Eye (tissue), 1 donor: ENCODE data around the gene TRIM3.
A peak's percentile ranks its signal among the peaks of the same experiment; 100 is the strongest.

Source experiments
- DNase-seq: peaks from one replicate; pipeline ENCODE4 v3.0.0-alpha.2; 2015

The TRIM3 gene

GRCh38 chr11:6433998-6434660, 39.6 kb downstream of the TRIM3 start:
- DNase-seq, result no peak

- no peak for DNase-seq
Observed at GRCh38 chr11:6431861-6432260, 41.9 kb downstream of the TRIM3 start.

- no peak for DNase-seq
Observed at GRCh38 chr11:6427516-6427915, 46.2 kb downstream of the TRIM3 start.

- DNase-seq, result no peak
Observed at GRCh38 chr11:6420677-6421076, 53.1 kb downstream of the TRIM3 start.

GRCh38 chr11:6419009-6419631, 54.6 kb downstream of the TRIM3 start, which contains the start of gene APBB1:
TSS of gene APBB1 (minus strand) at chr11:6419094. CDS start at chr11:6411347, 7,747 bp downstream.
- peak; percentile 94 for DNase-seq

DNA sequence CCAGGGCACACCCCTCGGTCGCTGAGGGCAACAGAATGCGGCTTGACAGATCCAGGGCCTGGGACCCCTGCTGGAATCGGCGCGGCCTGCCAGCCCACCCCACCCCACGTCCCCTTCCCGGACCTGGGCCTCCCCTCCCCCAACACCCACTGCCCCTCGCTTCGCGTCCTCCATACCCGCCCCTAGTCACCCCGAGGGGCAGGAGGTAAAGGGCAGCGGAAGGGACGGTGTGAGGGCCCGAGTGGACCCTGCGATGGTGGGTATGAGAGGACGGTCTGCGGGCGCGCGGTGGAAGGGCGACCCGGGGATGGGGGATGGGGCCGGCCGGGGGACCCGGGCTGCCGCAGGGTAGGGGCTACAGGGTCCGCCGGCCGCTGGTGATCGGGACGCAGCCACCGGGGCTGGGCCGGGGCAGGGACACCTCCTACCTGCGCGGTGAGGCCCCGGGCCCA, 55.2 kb downstream of the TRIM3 start:
- DNase-seq, result no peak

DNA sequence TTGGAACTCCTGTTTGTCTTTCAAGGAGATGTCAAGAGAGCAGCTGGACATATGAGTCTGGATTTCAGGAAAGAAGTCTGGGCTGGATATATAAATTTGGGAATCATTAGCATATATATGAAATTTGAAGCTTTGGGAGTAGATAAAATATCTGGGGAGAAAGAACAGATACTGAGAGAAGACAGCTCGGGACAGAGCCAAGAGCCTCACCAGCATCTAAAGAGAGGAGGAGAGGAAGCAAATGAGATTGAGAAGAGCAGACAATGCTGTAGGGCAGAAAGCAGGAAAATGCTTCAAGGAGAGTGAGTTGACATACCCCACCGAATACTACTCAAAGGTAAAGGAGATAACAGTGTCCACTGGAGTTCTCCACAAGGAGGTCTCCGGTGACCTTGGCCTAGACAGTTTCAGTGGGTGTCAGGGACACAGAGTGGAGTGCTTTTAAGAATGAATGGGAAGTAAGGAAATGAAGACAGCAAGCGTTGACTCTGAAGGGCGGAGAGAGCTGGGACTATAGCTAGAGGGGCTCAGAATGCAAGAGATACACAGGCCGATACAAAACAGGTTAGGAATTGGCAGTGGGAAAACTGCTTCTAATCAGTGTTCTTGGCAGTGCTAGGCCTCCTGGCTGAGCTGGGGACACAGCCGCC, 55.7 kb downstream of the TRIM3 start:
- no peak for DNase-seq

DNA sequence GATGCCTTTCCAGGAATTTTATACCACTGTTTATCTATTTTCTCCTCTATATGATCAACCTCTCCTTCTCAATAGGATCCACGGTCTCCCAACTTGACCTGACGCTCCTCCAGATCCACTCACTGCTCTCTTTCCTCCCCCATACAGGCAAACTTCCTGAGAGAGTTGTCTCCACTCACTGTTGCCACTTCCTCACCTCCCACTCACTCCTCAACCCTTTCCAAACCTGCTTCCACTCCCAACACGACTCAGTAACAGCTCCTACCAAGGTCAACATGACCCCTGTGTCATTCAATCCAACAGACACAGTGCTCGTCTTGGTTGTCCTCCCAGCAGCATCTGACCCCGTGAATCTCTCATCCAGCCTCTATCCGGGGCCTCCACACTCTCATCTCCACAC, 57.9 kb downstream of the TRIM3 start:
- DNase-seq, result no peak

- DNase-seq, result no peak
Observed at GRCh38 chr11:6414874-6415328, 58.8 kb downstream of the TRIM3 start.

DNA sequence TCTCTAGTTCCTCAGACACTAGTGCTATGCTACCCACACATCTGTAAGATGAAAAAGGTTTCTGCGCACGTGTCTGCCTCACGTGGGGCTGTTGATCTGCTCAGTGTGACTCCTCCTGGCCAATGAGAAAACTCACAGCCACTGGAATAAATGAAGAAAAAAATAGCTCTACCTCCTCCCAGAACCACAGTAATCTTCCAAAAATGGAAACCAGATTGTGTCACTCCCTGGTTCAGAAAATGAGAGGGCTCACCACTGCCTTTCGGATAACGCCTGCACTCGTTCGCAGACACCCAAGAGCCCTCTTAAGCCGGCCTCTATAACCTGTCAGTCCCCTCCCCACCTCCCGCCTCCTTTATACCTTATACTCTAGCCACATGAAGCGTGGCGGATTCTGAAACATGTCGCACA, 59.9 kb downstream of the TRIM3 start:
- DNase-seq, result no peak

DNA sequence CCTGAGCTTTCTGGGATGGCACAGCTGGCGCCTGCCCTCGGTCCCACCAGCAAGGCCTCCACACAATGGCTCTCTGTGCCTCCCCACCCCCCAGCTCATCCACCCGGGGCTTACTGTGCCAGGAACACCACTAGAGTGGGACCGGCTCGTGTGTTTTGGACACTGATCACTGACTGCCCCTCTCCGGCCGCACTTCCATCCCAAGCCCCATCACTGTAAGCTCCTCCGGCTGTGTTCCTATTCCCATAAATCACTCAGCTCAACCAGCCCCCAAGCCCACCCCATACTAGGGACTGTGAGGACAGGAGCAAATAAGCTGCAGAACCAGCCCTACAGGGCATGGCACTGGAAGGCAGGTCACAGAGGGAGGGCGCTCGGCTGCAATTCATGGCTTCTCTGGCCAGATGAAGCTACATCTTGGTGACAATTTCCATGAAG, 62.1 kb downstream of the TRIM3 start:
- no peak for DNase-seq

DNA sequence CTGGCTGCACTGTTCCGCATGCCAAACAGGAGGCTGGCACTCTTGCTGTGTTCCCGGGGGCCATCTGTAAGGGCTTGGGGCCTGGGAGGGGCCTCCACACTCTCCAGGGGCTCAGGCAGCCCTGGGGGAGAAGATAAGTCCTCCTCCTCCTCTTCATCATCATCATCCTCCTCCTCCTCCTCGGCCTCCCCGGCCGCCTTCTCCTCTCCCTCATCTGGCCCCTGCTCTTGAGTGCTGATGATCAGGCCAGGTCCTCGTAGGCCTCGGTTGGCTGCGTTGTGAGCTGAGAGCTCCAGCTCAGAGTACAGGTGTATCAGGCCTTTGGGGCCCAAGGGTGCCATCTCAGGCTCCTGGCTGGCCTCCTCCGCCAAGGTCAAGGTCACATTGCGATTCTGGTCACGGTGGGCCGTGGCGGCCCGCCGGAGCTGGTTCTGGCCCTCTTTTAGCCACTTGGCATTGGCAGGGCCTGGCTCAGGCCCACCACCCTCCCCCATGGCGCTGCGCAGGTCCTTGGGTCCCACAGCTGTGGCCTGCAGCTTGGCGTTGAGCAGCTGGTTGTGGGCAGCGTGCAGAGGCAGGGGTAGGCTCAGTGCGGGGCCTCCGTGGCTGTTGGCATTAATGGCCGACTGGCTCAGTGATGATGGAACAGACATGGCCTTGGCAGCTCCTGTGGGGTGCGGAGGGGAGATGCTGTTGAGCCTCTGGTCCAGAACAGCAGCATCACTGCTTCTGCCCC, 62.9 kb downstream of the TRIM3 start:
- no peak for DNase-seq

- no peak for DNase-seq
Observed at GRCh38 chr11:6406370-6406769, 67.4 kb downstream of the TRIM3 start.

- no peak for DNase-seq
Observed at GRCh38 chr11:6405846-6406245, 67.9 kb downstream of the TRIM3 start.

DNA sequence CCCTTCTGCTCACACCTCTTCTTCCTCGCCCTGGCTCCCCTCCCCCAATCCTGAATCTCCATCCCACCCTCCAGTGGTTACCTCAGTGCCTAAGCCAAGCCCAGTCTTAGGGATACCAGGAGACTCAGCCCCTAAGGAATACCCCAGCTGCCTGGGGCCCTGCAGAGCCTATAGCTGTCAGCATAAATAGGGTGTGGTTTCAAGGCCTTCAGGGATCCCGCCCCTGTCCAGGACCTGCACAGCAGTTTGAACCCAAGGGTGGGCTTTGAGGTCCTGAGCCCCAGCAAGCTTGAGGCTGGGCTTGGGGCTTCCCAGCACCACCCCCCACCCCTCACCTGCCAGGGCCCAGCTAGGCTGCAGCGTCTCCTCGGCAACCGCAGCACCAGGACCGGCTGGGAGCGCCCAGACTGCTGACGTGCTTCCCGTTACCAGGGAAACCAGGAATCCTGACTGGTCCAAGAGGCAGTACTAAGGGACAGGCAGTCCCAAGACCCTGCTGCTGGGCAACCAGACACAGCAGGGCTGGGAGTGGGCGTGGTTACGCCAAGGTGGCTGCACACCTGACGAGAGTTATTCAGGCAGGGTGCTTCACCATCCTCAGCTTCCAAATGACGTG, 68.6 kb downstream of the TRIM3 start:
- DNase-seq, result peak; percentile 87

DNA sequence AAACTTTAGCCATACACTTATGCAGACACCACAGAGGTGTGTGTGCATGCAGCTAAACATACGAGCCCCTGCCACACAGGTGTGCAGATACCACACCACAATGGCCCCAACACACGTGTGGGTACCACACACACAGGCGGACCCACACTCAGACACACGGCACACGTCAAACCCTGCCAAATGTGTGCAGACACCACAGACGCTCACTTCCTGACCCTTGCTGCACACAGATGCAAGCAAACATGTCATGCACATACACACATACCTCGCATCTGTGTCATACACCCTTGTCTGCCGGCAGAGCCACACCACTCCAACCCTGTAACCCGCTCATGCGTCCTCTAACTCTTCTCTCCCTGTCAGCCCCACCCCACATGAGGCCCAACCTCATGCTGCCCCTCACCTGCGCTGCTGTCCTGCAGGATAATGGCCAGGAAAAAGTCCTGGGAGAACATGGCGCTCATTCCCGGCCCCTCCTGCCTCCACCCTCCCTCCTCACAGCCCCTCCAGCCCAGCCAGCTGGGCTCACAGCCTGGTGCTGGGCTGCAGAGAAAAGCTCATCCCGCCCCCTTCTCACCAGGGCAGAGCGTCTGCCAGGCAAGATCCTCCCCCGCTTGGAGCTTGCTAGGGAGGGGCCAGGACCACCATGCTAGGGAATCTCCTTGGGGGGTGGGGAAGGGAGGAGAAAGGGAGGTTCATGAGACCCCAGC, 69.2 kb downstream of the TRIM3 start:
- peak; percentile 52 for DNase-seq

GRCh38 chr11:6403539-6403938, 70.2 kb downstream of the TRIM3 start:
- no peak for DNase-seq

- no peak for DNase-seq
Observed at GRCh38 chr11:6402561-6402981, 71.2 kb downstream of the TRIM3 start.

DNA sequence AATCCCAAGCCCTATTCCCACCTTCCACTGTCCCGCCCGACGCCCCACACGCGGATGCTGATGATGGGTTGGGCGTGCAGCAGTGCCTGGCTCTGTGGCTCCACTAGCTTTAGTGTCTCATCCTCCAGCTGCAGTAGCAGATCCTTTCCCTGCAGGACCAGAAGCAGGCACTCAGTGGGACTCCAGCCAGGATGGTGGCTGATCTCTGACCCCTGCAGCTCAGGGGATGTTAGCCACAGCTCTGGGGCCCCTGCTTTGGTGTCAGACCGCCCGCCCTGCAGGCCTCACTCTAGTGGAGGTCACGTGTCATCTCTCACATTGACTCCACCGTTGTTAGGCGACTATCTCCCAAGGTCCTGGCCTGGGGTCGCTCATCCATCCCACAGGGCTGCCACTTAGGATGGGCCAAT, 71.7 kb downstream of the TRIM3 start:
- no peak for DNase-seq

GRCh38 chr11:6401464-6401863, 72.3 kb downstream of the TRIM3 start:
- no peak for DNase-seq

- no peak for DNase-seq
Observed at GRCh38 chr11:6400431-6401345, 73.1 kb downstream of the TRIM3 start.
